ENCODE results near the gene RIC8A. TPM values are rescaled to one million over a fixed set of nuclear protein-coding genes. Genes with fewer than 3 reads are reported as not detected.
"Not testable (repeated sequence)": the region's sequence is repeated elsewhere in the genome, so short reads cannot be mapped to it uniquely, and the experiment has no call there.

RIC8A gene
- 56.2 and 86.1 TPM in 2 replicates for total RNA-seq (2014; rRNA removed; shearing (Covaris generic); ENCODE audit: low replicate concordance)

GRCh38 chr11:207208-207862, at the start of gene RIC8A, which contains the start of gene BET1L:
RIC8A (plus strand) TSS chr11:207708; CDS start chr11:208855, 1,147 bp downstream.
BET1L (minus strand) TSS chr11:207399; CDS start chr11:207321, 78 bp downstream.
- Histone ChIP-seq H3K4me3 (ENCODE audit: low read length) (peak within 1 kb of the TSS; percentile 92), H3K27me3 (ENCODE audit: low read length) (no peaks in the 10 kb centered on the region), H3K4me1 (ENCODE audit: low read length) (peaks cover 23% of the 10 kb centered on the region), H3K27ac (ENCODE audit: low read length) (peak within 1 kb of the TSS; percentile 90), H3K9me2 (replicated peaks; ENCODE audit: insufficient read depth, low read length) (no peaks in the 10 kb centered on the region), H3K79me2 (ENCODE audit: low read length) (peaks cover 57% of the 10 kb centered on the region), H3K4me2 (ENCODE audit: low read depth, low read length, poor library complexity, severe bottlenecking) (peak within 1 kb of the TSS; percentile 95), H3K9ac (ENCODE audit: low read length) (peak within 1 kb of the TSS; percentile 98), H3K36me3 (ENCODE audit: insufficient read depth, low read length) (peaks cover 19% of the 10 kb centered on the region), H4K20me1 (ENCODE audit: insufficient read depth, low read depth, low read length) (peaks cover 29% of the 10 kb centered on the region), H3K9me3 (ENCODE audit: low read length) (no peaks in the 10 kb centered on the region), H2AFZ (ENCODE audit: low read length) (0 out of 2 replicates have a peak within 1 kb of the TSS, but pooled peaks have one; percentile 33)
- peak; percentile 99 for DNase-seq

GRCh38 chr11:180242-180641, 27.3 kb upstream of the RIC8A start:
- H3K27me3 ChIP-seq (ENCODE audit: low read length); H3K36me3 ChIP-seq (ENCODE audit: insufficient read depth, low read length); H4K20me1 ChIP-seq (ENCODE audit: insufficient read depth, low read depth, low read length); H3K4me3 ChIP-seq (ENCODE audit: low read length); H3K27ac ChIP-seq (ENCODE audit: low read length); H3K4me1 ChIP-seq (ENCODE audit: low read length); H3K79me2 ChIP-seq (ENCODE audit: low read length); H3K9me3 ChIP-seq (ENCODE audit: low read length); DNase-seq; H2AFZ ChIP-seq (ENCODE audit: low read length); H3K9ac ChIP-seq (ENCODE audit: low read length); H3K4me2 ChIP-seq (ENCODE audit: low read depth, low read length, poor library complexity, severe bottlenecking); H3K9me2 ChIP-seq (replicated peaks; ENCODE audit: insufficient read depth, low read length): not testable (repeated sequence)

- not testable (repeated sequence) for H3K27ac ChIP-seq (ENCODE audit: low read length); H2AFZ ChIP-seq (ENCODE audit: low read length); H3K27me3 ChIP-seq (ENCODE audit: low read length); H3K4me3 ChIP-seq (ENCODE audit: low read length); DNase-seq; H3K9ac ChIP-seq (ENCODE audit: low read length); H3K9me3 ChIP-seq (ENCODE audit: low read length); H3K4me2 ChIP-seq (ENCODE audit: low read depth, low read length, poor library complexity, severe bottlenecking); H3K9me2 ChIP-seq (replicated peaks; ENCODE audit: insufficient read depth, low read length); H3K36me3 ChIP-seq (ENCODE audit: insufficient read depth, low read length); H3K79me2 ChIP-seq (ENCODE audit: low read length); H3K4me1 ChIP-seq (ENCODE audit: low read length); H4K20me1 ChIP-seq (ENCODE audit: insufficient read depth, low read depth, low read length)
These were observed 18.2 kb upstream of the RIC8A start for GRCh38 chr11:189200-189783.

GRCh38 chr11:189843-190311, 17.6 kb upstream of the RIC8A start:
- DNase-seq; H3K4me1 ChIP-seq (ENCODE audit: low read length); H3K27me3 ChIP-seq (ENCODE audit: low read length); H3K36me3 ChIP-seq (ENCODE audit: insufficient read depth, low read length); H3K27ac ChIP-seq (ENCODE audit: low read length); H3K9me3 ChIP-seq (ENCODE audit: low read length); H3K9ac ChIP-seq (ENCODE audit: low read length); H3K79me2 ChIP-seq (ENCODE audit: low read length); H3K4me2 ChIP-seq (ENCODE audit: low read depth, low read length, poor library complexity, severe bottlenecking); H3K9me2 ChIP-seq (replicated peaks; ENCODE audit: insufficient read depth, low read length); H2AFZ ChIP-seq (ENCODE audit: low read length); H4K20me1 ChIP-seq (ENCODE audit: insufficient read depth, low read depth, low read length); H3K4me3 ChIP-seq (ENCODE audit: low read length): not testable (repeated sequence)

GRCh38 chr11:190546-190945, 17.0 kb upstream of the RIC8A start:
- DNase-seq; H3K79me2 ChIP-seq (ENCODE audit: low read length); H3K9me3 ChIP-seq (ENCODE audit: low read length); H3K9ac ChIP-seq (ENCODE audit: low read length); H2AFZ ChIP-seq (ENCODE audit: low read length); H3K36me3 ChIP-seq (ENCODE audit: insufficient read depth, low read length); H3K9me2 ChIP-seq (replicated peaks; ENCODE audit: insufficient read depth, low read length); H3K4me2 ChIP-seq (ENCODE audit: low read depth, low read length, poor library complexity, severe bottlenecking); H3K27ac ChIP-seq (ENCODE audit: low read length); H3K27me3 ChIP-seq (ENCODE audit: low read length); H4K20me1 ChIP-seq (ENCODE audit: insufficient read depth, low read depth, low read length); H3K4me3 ChIP-seq (ENCODE audit: low read length); H3K4me1 ChIP-seq (ENCODE audit: low read length): not testable (repeated sequence)

- H2AFZ ChIP-seq (ENCODE audit: low read length); H3K36me3 ChIP-seq (ENCODE audit: insufficient read depth, low read length); H3K4me3 ChIP-seq (ENCODE audit: low read length); H3K79me2 ChIP-seq (ENCODE audit: low read length); H3K27ac ChIP-seq (ENCODE audit: low read length); H3K9me2 ChIP-seq (replicated peaks; ENCODE audit: insufficient read depth, low read length); H4K20me1 ChIP-seq (ENCODE audit: insufficient read depth, low read depth, low read length); H3K4me1 ChIP-seq (ENCODE audit: low read length); H3K9ac ChIP-seq (ENCODE audit: low read length); H3K27me3 ChIP-seq (ENCODE audit: low read length); H3K9me3 ChIP-seq (ENCODE audit: low read length); H3K4me2 ChIP-seq (ENCODE audit: low read depth, low read length, poor library complexity, severe bottlenecking): not testable (repeated sequence)
- DNase-seq, result peak; percentile 6
These were observed 15.7 kb upstream of the RIC8A start for GRCh38 chr11:191490-192478.

GRCh38 chr11:192674-193128, 14.8 kb upstream of the RIC8A start, which contains the start of gene SCGB1C1:
SCGB1C1 (plus strand) TSS chr11:193078; CDS start chr11:193100, 22 bp downstream.
- not testable (repeated sequence) for H3K27ac ChIP-seq (ENCODE audit: low read length); H3K4me3 ChIP-seq (ENCODE audit: low read length); H3K9me2 ChIP-seq (replicated peaks; ENCODE audit: insufficient read depth, low read length); H3K79me2 ChIP-seq (ENCODE audit: low read length); DNase-seq; H2AFZ ChIP-seq (ENCODE audit: low read length); H3K4me1 ChIP-seq (ENCODE audit: low read length); H3K36me3 ChIP-seq (ENCODE audit: insufficient read depth, low read length); H3K27me3 ChIP-seq (ENCODE audit: low read length); H3K4me2 ChIP-seq (ENCODE audit: low read depth, low read length, poor library complexity, severe bottlenecking); H3K9ac ChIP-seq (ENCODE audit: low read length); H4K20me1 ChIP-seq (ENCODE audit: insufficient read depth, low read depth, low read length); H3K9me3 ChIP-seq (ENCODE audit: low read length)

GRCh38 chr11:193481-193880, 14.0 kb upstream of the RIC8A start:
- not testable (repeated sequence) for H3K9ac ChIP-seq (ENCODE audit: low read length); H4K20me1 ChIP-seq (ENCODE audit: insufficient read depth, low read depth, low read length); H3K79me2 ChIP-seq (ENCODE audit: low read length); H3K36me3 ChIP-seq (ENCODE audit: insufficient read depth, low read length); H3K9me2 ChIP-seq (replicated peaks; ENCODE audit: insufficient read depth, low read length); H3K27me3 ChIP-seq (ENCODE audit: low read length); H3K4me1 ChIP-seq (ENCODE audit: low read length); H3K27ac ChIP-seq (ENCODE audit: low read length); H3K4me3 ChIP-seq (ENCODE audit: low read length); H3K9me3 ChIP-seq (ENCODE audit: low read length); H3K4me2 ChIP-seq (ENCODE audit: low read depth, low read length, poor library complexity, severe bottlenecking); DNase-seq; H2AFZ ChIP-seq (ENCODE audit: low read length)

All from Karpas-422 (cell line).